Esophagus squamous epithelium (tissue), 4 donors: Measurements from ENCODE around the gene PDE9A.

Source experiments
- POLR2A ChIP-seq, 4 donors: fragments of 450-650 bp; IDR thresholded peaks; one replicate each; pipeline ENCODE4 v1.6.1; 2017; ENCODE audit warnings: antibody characterized with exemption in 4 of 4, mild to moderate bottlenecking in 4 of 4, moderate library complexity in 3 of 4
- TF ChIP-seq, protein P1 (sequence below), 6 experiments: fragments of 450-650 bp in 4 of 6; fragments of 200-600 bp in 2 of 6; sonication (generic) in 2 of 6; IDR thresholded peaks; one replicate each; pipeline ENCODE4 v1.5.1; 2016 to 2019; ENCODE audit warnings: antibody characterized with exemption in 6 of 6, mild to moderate bottlenecking in 4 of 6, moderate library complexity in 4 of 6

DNA sequence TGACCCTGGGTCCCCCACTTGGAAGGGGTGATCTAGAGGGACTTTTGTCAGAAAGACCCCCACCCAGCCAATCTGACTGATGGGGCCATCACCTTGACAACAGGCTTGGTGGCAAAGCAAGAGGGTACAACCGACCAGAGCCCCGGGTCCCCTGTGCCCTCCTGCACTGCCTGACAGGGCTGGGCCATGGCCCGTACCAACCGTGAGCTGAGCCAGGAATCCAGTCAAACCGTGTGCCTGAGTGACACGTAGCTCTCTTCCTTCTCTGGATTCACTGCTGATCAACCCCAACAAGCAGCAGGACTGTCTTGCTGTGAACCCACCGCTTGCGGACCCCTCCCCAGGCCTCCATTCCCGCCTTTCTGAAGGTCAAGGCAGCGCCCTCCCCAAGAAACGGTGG is 27.0 kb downstream of the PDE9A start:
- TF ChIP-seq, protein P1, sequence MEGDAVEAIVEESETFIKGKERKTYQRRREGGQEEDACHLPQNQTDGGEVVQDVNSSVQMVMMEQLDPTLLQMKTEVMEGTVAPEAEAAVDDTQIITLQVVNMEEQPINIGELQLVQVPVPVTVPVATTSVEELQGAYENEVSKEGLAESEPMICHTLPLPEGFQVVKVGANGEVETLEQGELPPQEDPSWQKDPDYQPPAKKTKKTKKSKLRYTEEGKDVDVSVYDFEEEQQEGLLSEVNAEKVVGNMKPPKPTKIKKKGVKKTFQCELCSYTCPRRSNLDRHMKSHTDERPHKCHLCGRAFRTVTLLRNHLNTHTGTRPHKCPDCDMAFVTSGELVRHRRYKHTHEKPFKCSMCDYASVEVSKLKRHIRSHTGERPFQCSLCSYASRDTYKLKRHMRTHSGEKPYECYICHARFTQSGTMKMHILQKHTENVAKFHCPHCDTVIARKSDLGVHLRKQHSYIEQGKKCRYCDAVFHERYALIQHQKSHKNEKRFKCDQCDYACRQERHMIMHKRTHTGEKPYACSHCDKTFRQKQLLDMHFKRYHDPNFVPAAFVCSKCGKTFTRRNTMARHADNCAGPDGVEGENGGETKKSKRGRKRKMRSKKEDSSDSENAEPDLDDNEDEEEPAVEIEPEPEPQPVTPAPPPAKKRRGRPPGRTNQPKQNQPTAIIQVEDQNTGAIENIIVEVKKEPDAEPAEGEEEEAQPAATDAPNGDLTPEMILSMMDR (IDR thresholded peaks at IDR 0.05) = no peak
- TF ChIP-seq POLR2A (IDR thresholded peaks at IDR 0.05) = no peak
